B cell (primary cell): ENCODE results near the gene MUC4.

Source experiments
- EZH2 ChIP-seq: IDR thresholded peaks from 2 replicates; pipeline ENCODE4 v1.6.1; 2012; ENCODE audit warnings: borderline replicate concordance, low read depth, mild to moderate bottlenecking, moderate library complexity, low read length; ENCODE audit not compliant: insufficient read depth, poor library complexity, severe bottlenecking
- TF ChIP-seq, protein P1 (sequence below): fragments of 200-600 bp; IDR thresholded peaks from one replicate; pipeline ENCODE4 v1.8.0; 2022; ENCODE audit warnings: antibody characterized with exemption, mild to moderate bottlenecking

- TF ChIP-seq, protein P1, sequence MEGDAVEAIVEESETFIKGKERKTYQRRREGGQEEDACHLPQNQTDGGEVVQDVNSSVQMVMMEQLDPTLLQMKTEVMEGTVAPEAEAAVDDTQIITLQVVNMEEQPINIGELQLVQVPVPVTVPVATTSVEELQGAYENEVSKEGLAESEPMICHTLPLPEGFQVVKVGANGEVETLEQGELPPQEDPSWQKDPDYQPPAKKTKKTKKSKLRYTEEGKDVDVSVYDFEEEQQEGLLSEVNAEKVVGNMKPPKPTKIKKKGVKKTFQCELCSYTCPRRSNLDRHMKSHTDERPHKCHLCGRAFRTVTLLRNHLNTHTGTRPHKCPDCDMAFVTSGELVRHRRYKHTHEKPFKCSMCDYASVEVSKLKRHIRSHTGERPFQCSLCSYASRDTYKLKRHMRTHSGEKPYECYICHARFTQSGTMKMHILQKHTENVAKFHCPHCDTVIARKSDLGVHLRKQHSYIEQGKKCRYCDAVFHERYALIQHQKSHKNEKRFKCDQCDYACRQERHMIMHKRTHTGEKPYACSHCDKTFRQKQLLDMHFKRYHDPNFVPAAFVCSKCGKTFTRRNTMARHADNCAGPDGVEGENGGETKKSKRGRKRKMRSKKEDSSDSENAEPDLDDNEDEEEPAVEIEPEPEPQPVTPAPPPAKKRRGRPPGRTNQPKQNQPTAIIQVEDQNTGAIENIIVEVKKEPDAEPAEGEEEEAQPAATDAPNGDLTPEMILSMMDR, result no peak
- TF ChIP-seq EZH2, result no peak
Observed at GRCh38 chr3:195788711-195789581, 22.8 kb downstream of the MUC4 start.
